Activated CD8-positive, alpha-beta T cell treated with anti-CD3 and anti-CD28 coated beads, Interleukin-2, amount 10 ng/mL, durations not matched to agents 7 days and 5 days (primary cell): ENCODE data around the gene SLC25A21. TPM values are rescaled to one million over a fixed set of nuclear protein-coding genes. Genes with fewer than 3 reads are reported as not detected.

ENCODE experiments used
- ATAC-seq: fragments of 150-1000 bp; cut with Tn5 transposase; one replicate; pipeline ENCODE4 v1.10.0; 2021; ENCODE audit warnings: moderate library complexity
- CTCF ChIA-PET: fragments of 350-600 bp; sonication (Branson Sonifier 250); formaldehyde crosslinking; loops from one replicate; lab custom pipeline; 2021; ENCODE audit warnings: antibody characterized with exemption; lab: Charles Lee
- POLR2A ChIA-PET: fragments of 350-600 bp; sonication (Branson Sonifier 250); formaldehyde crosslinking; loops from one replicate; lab custom pipeline; 2021; ENCODE audit warnings: antibody characterized with exemption; lab: Charles Lee
- DNase-seq: peaks from one replicate; pipeline ENCODE4 v3.0.0-alpha.2; 2020
- H3K27ac Mint-ChIP-seq: one replicate; pipeline ENCODE4 v1.8.0; 2021; ENCODE audit warnings: mild to moderate bottlenecking, mixed read lengths
- H3K27me3 Mint-ChIP-seq: one replicate; pipeline ENCODE4 v1.8.0; 2021; ENCODE audit warnings: low read depth, mixed read lengths
- H3K36me3 Mint-ChIP-seq: one replicate; pipeline ENCODE4 v1.8.0; 2021; ENCODE audit warnings: low read depth, mixed read lengths
- H3K4me1 Mint-ChIP-seq: one replicate; pipeline ENCODE4 v1.8.0; 2021; ENCODE audit warnings: low read depth, mixed read lengths
- H3K4me3 Mint-ChIP-seq: one replicate; pipeline ENCODE4 v1.8.0; 2021; ENCODE audit warnings: mild to moderate bottlenecking, mixed read lengths
- H3K9me3 Mint-ChIP-seq: one replicate; pipeline ENCODE4 v1.8.0; 2022; ENCODE audit warnings: mixed read lengths; ENCODE audit not compliant: insufficient read depth
- total RNA-seq, 2 experiments: library from RNA; stranded (reverse); gene quantifications; one replicate each; pipeline ENCODE4 v1.2.3, GENCODE V29; 2021

SLC25A21 gene
- total RNA-seq, 2 experiments from 2014 or later: not detected

DNA sequence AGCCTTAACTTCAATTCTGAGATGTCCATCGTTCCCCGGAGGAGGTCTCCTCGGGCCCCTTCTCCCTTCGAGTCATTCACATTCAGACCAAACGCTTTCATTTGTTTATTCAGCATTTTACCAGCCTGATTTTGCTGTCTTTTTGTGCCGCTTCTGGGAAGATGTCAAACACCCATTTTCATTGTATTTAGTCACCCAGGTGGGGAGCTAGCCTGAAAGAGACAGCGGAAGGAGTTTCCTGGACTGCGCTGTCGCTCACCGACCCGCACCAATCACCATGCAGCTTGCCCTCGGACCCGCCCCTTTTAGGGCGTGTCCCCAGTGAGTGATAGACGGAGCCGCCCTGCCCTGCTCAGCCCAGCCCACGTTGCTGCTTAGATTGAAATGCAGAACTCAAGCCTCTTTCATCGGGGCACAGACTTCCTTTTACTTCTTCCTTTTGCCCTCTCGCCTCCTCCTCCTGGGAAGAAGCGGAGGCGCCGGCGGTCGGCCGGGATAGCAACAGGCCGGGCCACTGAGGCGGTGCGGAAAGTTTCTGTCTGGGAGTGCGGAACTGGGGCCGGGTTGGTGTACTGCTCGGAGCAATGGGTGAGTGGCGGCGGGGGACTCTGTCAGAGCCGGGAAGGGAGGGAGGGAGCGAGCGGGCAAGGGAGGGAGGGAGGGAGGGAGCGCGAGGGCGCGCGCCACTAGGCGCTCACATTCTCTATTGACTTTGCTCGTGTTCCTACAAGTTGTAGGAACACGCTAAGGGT lies 510.7 kb downstream of the SLC25A21 start, which contains the start of gene PAX9:
PAX9 (plus strand) TSS at position 355 of the 752 bp plus-strand sequence; CDS start at position 585, 230 bp downstream.
- H3K4me3 Mint-ChIP-seq: peak within 1 kb of the TSS; percentile 43
- CTCF ChIA-PET: no interaction called here
- H3K9me3 Mint-ChIP-seq: peaks cover 5% of the 10 kb centered on the region
- peaks cover 91% of the 10 kb centered on the region for H3K27me3 Mint-ChIP-seq
- POLR2A ChIA-PET: no interaction called here
- peaks cover 19% of the 10 kb centered on the region for H3K4me1 Mint-ChIP-seq
- peaks cover 22% of the 10 kb centered on the region for H3K36me3 Mint-ChIP-seq
- peak; percentile 34 for DNase-seq
- ATAC-seq: peak; percentile 47
- no peak within 1 kb of the TSS for H3K27ac Mint-ChIP-seq

DNA sequence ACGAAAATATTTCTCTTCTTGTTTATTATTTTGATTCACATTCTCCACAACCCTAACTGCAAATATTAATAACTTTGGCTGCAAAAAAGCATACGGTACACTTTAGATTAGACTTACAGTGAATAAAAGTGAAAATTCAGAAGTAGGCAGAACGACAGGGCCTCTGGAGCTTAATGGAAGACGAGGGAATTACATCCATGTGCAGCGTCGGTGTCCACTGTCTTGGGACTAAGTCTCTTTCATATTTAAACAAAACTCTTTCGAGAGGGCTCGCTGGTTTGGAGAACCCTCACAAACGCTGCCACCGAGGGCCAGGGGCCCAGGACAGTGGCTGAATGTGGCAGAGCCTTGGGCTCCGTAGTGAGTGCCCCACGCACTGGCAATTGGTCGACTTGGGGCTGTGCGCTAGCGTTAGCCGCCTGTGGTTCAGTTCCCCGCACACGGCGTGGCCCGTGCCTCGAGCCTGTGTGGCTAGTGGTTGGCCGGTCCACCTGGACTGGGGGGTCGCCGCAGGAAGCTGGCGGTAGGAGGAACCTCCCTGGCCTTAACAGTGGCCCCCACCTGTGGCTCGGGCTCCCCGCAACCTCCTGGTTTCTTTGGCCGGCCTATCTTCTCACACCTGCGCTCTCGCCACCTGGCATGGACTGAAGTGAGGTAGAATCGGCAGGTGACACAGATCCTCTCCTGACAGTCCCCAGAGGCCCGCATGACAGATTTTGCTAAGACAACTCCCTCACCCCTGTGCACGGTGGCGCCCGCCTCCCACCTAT lies 511.5 kb downstream of the SLC25A21 start:
- ATAC-seq: no peak
- H3K4me3 Mint-ChIP-seq: peak overlapping the region; percentile 43
- no peak overlapping the region for H3K27ac Mint-ChIP-seq
- peaks cover 23% of the 10 kb centered on the region for H3K36me3 Mint-ChIP-seq
- peaks cover 5% of the 10 kb centered on the region for H3K9me3 Mint-ChIP-seq
- peaks cover 94% of the 10 kb centered on the region for H3K27me3 Mint-ChIP-seq
- ChIA-PET POLR2A (no interaction called here), CTCF (no interaction called here)
- DNase-seq: no peak
- peaks cover 20% of the 10 kb centered on the region for H3K4me1 Mint-ChIP-seq

DNA sequence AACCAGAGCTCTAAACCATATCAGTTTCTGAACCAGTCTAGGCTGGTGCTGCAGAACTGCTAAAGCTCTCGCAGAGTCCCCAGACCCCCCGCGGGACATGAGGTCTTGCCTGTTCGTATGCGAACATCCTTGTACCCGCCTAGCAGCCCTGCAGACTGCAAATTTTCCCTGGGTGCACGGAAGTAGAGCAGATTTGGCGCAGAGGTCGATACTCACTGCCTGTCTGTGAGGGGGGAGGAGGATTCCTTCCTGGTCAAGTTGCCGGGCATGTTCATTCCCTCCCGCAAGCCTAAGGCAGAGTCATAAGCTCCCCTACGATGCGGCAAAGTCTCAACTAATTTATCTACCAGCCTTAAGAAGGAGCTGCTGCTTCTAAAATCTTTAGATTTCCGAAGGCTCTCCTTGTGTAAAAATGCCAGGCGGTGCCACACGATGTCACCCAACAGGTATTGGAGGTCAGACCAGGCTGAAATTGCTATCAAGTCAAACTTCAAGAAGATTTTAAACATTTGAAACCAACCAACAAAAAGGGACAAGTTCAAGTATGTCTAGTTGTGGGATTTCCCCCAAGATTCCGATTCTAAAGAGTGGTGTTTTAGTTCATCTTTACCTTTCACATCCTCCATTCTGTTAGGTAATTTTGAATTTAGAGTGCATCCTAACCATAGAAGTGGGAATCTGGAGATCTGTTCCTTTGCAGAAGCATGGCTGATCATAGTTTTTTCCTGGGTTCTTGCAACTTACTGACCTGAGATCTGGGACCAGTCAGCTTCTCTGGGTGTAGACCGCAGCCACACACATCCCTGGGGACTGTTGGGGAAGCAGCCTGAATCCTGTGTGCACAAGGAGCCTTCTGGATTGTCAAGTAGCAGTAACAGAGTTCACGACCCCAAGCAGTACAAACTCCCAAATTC lies 512.3 kb downstream of the SLC25A21 start:
- peaks cover 28% of the 10 kb centered on the region for H3K4me1 Mint-ChIP-seq
- H3K27me3 Mint-ChIP-seq: peaks cover 95% of the 10 kb centered on the region
- ATAC-seq (no peak), DNase-seq (no peak)
- H3K4me3 Mint-ChIP-seq: no peak overlapping the region
- peaks cover 30% of the 10 kb centered on the region for H3K36me3 Mint-ChIP-seq
- H3K27ac Mint-ChIP-seq: no peak overlapping the region
- H3K9me3 Mint-ChIP-seq: peaks cover 9% of the 10 kb centered on the region
- ChIA-PET CTCF (no interaction called here), POLR2A (no interaction called here)

DNA sequence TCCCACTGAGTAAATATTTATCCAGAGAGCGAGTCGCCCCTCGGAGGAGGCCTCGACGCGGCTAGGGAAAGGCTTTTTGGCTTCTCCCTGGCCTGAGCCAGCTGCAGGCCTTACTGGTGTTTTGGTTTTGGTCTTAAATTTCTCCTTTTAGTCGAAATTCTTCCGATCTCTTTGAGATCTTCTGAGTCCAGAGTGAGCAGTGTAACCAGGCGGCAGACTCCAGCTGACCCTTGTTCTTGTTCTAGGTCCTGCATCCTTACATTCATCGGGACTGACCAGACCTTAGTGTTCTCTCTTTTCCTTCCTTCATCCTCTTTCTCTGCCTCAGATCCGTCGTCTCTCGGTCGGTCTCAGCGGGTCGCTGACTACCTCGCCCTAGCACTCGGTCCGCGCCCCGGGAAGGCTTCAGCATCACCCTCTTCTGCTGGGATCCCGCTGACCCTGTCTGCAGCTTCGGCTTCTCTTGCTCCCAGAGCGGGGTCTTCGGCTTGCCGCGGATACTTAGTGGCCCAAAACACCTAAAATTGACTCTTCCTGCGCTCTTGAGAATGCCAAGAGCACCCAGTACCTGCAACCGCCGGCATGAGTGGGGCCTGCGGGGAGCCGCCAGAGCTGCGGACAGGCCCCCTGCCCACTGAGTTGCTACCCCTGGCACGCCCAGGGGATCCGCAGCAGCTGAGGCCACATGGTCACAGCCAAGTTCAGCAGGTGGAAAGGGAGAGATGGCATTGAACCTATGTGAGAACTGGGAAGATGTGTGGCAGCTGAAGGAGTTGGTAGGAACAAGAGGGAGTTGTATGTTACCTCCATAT lies 513.2 kb downstream of the SLC25A21 start:
- DNase-seq: no peak
- ChIA-PET CTCF (no interaction called here), POLR2A (no interaction called here)
- Mint-ChIP-seq H3K9me3 (peaks cover 12% of the 10 kb centered on the region), H3K36me3 (peaks cover 30% of the 10 kb centered on the region), H3K4me3 (no peak overlapping the region), H3K27ac (peak overlapping the region; percentile 41), H3K27me3 (peaks cover 93% of the 10 kb centered on the region), H3K4me1 (peaks cover 29% of the 10 kb centered on the region)
- no peak for ATAC-seq

DNA sequence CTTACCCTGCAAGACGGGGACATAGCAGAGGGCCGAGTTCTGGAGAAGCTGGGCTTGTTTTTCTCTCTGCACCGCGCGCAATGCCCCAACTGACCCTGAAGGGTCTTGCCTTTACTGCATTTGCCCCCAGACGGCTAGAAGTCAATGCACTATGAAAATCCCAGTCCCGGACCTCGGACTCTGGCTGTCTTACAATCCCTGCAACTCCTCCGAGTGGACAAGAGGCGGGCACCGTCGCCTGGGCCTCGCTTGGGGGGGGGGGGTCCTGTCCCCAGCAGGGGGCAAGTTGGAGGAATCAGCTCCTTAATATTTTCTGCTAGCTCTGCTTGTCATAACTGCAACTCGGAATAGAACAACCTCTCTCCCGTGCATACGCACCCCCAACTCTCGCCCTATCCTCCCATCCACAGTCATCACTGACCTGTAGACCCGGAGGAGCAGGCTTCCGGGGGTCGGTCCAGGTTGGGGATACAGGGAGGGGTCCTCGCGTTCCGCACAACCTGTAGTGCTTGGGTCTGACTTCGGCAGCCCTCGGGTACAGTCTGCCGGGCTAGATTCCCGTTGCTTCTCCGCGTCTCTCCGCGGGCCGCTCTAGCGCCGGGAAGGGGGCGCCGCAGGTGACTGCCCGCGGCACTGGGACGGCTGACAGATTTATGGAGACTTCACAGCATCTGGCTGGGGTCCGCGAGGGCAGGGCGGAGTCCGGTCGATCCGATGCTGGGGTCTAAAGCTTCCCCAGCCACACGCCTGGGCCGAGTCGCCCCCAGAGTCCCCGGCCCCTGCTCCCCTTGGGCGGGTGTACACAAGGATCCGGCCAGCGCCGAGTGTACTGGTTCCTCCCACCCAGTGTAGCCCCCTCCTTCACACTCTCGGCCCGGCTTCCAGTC lies 514.0 kb downstream of the SLC25A21 start:
- Mint-ChIP-seq H3K4me1 (peaks cover 22% of the 10 kb centered on the region), H3K4me3 (no peak overlapping the region), H3K36me3 (peaks cover 23% of the 10 kb centered on the region), H3K27me3 (peaks cover 91% of the 10 kb centered on the region), H3K27ac (peak overlapping the region; percentile 43), H3K9me3 (peaks cover 12% of the 10 kb centered on the region)
- ChIA-PET POLR2A (no interaction called here), CTCF (interaction anchor here (1.3 kb wide), 1 partner anchor 136 kb away, joined by 3 read pairs; no protein-coding TSS in a partner anchor)
- DNase-seq (no peak), ATAC-seq (no peak)

DNA sequence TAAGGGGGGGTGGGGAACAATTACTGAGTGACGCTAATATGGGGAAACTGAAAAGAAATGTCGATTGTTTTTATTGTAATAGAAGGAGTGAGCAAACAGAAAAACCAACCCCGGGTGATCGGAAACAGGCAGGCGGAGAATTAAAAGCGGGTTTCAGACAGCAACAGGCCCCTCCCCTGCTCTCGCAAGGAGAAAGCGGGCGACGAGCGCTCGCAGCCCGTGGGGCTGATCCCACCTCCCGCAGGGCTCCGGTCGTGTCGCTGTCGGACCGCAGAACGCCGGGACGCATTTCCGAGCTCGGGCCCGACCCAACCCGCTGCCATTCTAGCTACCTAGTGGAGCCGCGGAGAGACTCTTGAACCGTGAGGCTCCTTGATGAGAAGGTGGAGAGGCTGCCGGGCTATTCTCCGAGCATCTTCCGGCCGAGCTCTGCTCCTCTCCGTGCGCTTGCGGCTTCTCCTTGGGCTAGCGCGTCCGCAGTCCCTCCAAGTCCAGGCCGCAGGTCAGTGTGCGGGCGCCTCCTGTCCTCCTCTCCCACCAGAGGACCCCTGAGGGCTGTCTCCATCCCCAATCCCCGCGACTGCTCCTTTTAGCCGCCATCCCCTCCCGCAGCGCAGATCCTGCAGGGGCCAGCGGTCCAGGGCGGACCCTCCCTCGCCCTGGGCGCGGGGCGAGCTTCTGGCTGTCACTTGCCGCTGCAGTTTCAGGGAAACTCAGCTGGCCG lies 514.8 kb downstream of the SLC25A21 start:
- POLR2A ChIA-PET: no interaction called here
- DNase-seq (no peak), ATAC-seq (no peak)
- H3K36me3 Mint-ChIP-seq: peaks cover 23% of the 10 kb centered on the region
- no peak overlapping the region for H3K27ac Mint-ChIP-seq
- H3K4me1 Mint-ChIP-seq: peaks cover 20% of the 10 kb centered on the region
- H3K4me3 Mint-ChIP-seq: no peak overlapping the region
- H3K27me3 Mint-ChIP-seq: peaks cover 92% of the 10 kb centered on the region
- H3K9me3 Mint-ChIP-seq: peaks cover 12% of the 10 kb centered on the region
- CTCF ChIA-PET: interaction anchor here (0.8 to 1.3 kb wide), 2 partner anchors 22 to 135 kb away, joined by 3 read pairs; no protein-coding TSS in a partner anchor

DNA sequence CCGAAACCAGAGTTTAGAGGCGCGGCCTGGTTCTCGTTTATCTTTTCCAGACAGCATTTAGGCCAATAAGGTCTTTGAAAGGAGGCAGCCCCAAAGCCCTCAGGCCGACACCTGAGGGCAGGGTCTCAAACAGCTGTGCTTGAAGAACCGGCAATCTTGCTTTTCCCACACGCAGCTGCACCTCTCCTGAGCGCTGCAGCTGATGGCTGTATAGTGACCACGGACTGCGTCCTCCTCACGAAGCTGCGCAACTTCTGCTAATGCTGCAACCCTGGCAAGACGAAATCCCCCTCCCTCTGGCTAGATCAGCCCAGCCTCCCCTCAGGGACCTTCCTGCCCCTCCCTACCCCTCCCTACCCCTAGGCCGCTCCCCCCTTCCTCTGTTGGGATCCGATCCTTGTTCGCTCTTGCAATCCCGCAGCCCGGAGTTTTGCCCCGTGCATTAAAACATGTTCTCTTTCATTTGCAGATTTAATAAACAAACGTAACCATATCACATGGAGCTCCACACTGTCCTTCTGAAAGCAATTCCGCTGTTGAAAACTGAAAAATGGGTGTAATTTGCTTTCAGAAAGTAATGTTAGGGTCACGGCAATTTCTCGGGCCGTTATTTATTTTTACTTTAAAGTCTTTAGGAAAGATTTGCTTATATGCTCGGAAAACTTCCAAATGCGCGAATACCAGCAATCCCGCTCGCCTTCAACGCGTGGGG lies 515.6 kb downstream of the SLC25A21 start:
- H3K4me1 Mint-ChIP-seq: peaks cover 17% of the 10 kb centered on the region
- H3K27ac Mint-ChIP-seq: peak overlapping the region; percentile 8
- DNase-seq (no peak), ATAC-seq (no peak)
- H3K4me3 Mint-ChIP-seq: no peak overlapping the region
- H3K9me3 Mint-ChIP-seq: peaks cover 12% of the 10 kb centered on the region
- H3K36me3 Mint-ChIP-seq: peaks cover 17% of the 10 kb centered on the region
- CTCF ChIA-PET: interaction anchor here (0.8 to 1.3 kb wide), 3 partner anchors 17 to 135 kb away, joined by 3 read pairs; no protein-coding TSS in a partner anchor
- H3K27me3 Mint-ChIP-seq: peaks cover 86% of the 10 kb centered on the region
- POLR2A ChIA-PET: no interaction called here

DNA sequence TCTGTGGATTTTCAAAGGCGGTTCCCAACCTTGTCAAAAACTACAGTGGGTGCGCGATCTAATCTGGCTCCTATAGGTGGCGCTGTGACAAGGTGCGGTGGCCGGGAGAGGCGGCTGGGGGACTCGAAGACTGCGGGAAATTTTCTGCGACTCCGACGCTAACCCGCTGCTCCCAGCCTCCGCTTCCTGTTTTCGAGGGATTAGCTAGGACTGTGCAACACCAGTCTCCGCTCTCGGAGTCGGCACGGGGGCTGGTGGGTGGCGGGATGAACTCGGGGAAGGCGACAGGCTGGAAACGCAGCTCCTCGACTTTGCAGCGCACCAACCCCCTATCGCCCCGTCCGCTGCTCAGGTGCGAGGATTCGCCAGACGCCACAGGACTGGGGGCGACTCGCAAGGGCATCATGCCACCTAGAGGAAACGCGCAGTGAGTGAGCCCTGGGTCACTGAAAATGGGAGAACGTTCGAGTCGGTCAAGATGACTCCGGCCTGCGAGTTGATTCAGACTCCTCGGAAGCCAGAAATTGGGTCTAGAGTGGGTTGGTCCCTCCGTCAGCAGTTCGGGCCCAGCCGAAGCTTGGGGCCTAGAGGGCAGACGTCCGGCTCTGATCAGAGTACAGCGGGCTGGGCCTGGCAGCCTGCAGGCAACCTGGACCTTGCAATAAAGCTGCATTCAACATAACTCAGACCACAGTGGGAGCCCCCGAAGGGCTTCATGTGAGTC lies 516.3 kb downstream of the SLC25A21 start:
- ATAC-seq (no peak), DNase-seq (peak; percentile 25)
- ChIA-PET POLR2A (no interaction called here), CTCF (interaction anchor here (1.0 kb wide), 1 partner anchor 16 kb away, joined by 3 read pairs; no protein-coding TSS in a partner anchor)
- H3K27me3 Mint-ChIP-seq: peaks cover 80% of the 10 kb centered on the region
- peaks cover 14% of the 10 kb centered on the region for H3K36me3 Mint-ChIP-seq
- H3K27ac Mint-ChIP-seq: no peak overlapping the region
- peaks cover 12% of the 10 kb centered on the region for H3K4me1 Mint-ChIP-seq
- H3K9me3 Mint-ChIP-seq: peaks cover 8% of the 10 kb centered on the region
- no peak overlapping the region for H3K4me3 Mint-ChIP-seq

DNA sequence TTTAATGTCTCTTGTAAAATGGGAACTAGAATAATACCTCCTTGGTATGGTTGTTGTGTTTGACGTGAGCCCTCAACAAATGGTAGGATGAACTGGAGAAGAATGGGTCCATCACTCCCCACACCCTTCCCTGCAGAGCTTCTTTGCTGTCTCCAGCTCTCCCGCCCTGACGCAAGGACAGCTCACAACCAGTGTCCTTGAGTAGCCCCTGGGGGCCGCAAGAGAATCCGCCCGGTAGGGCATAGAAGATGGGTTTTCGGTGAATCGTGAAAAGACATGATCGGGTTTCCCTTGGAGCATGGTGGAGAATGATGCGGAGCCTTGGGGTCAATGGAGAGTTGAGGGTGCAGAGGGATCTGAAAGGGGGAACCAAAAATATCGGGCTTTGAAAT lies 516.8 kb downstream of the SLC25A21 start:
- POLR2A ChIA-PET: no interaction called here
- Mint-ChIP-seq H3K27ac (peak overlapping the region; percentile 30), H3K36me3 (peaks cover 12% of the 10 kb centered on the region), H3K27me3 (peaks cover 77% of the 10 kb centered on the region), H3K4me1 (peaks cover 12% of the 10 kb centered on the region), H3K9me3 (peaks cover 7% of the 10 kb centered on the region), H3K4me3 (no peak overlapping the region)
- no peak for ATAC-seq
- DNase-seq: no peak
- CTCF ChIA-PET: interaction anchor here (1.0 kb wide), 1 partner anchor 16 kb away, joined by 3 read pairs; no protein-coding TSS in a partner anchor
